ENCODE data around the gene MID1IP1. TPM values are rescaled to one million over a fixed set of nuclear protein-coding genes. Genes with fewer than 3 reads are reported as not detected.

The MID1IP1 gene
- total RNA-seq, 1 experiment from 2014 or later, result 100 TPM

- peak overlapping the region; percentile 88 to 97 (median 89) for H3K27ac Mint-ChIP-seq
- H3K4me1 Mint-ChIP-seq, result peaks cover 19 to 21% of the 10 kb centered on the region in 2 experiments
- Histone ChIP-seq H4K91ac (ENCODE audit: insufficient read length, low read depth, low read length) (peak overlapping the region; percentile 92), H3K23ac (ENCODE audit: insufficient read length, low read depth, low read length) (no peak overlapping the region), H3K56ac (ENCODE audit: insufficient read length, low read depth, low read length) (peak overlapping the region; percentile 5), H3K23me2 (ENCODE audit: insufficient read length, low read depth, low read length, poor library complexity, severe bottlenecking) (peaks cover 9% of the 10 kb centered on the region), H4K8ac (replicated peaks; ENCODE audit: insufficient read length, low read depth, low read length) (no peak overlapping the region), H4K20me1 (ENCODE audit: control insufficient read depth, insufficient read depth, insufficient read length) (no peaks in the 10 kb centered on the region), H3K9ac (ENCODE audit: extremely low read depth, insufficient read length, low read length) (peak overlapping the region; percentile 97), H2BK12ac (ENCODE audit: insufficient read length, low read depth, low read length) (no peak overlapping the region), H3K14ac (ENCODE audit: insufficient read depth, low read length) (peak overlapping the region; percentile 88), H3K27ac (ENCODE audit: insufficient read length, low read depth, low read length) (peak overlapping the region; percentile 93), H4K5ac (ENCODE audit: insufficient read length, low read depth, low read length) (peak overlapping the region; percentile 57), H2BK120ac (ENCODE audit: low read depth, low read length, poor library complexity, severe bottlenecking) (no peak overlapping the region), H3T11ph (ENCODE audit: low read length) (no peak overlapping the region), H3K79me2 (ENCODE audit: insufficient read depth, low read length) (peaks cover 11% of the 10 kb centered on the region; the same call in 1 of the 2 replicates), H2AFZ (ENCODE audit: low read length) (no peak overlapping the region), H3K9me3 (ENCODE audit: control insufficient read depth, low read depth, low read length) (no peaks in the 10 kb centered on the region), H3K4ac (ENCODE audit: low read depth, low read length) (no peak overlapping the region), H3K27me3 (ENCODE audit: insufficient read depth, low read length) (no peaks in the 10 kb centered on the region), H3K4me2 (ENCODE audit: insufficient read depth, insufficient read length, low read length) (peak overlapping the region; percentile 50), H2AK5ac (ENCODE audit: insufficient read length, low read length) (no peak overlapping the region), H3K18ac (ENCODE audit: insufficient read length, low read depth, low read length) (peak overlapping the region; percentile 73), H3K4me1 (ENCODE audit: insufficient read depth, low read length) (peaks cover 4% of the 10 kb centered on the region), H2BK20ac (ENCODE audit: low read depth, low read length, poor library complexity, severe bottlenecking) (no peak overlapping the region), H2BK5ac (ENCODE audit: insufficient read length, low read length) (peak overlapping the region; percentile 85), H3K79me1 (ENCODE audit: insufficient read depth, low read depth, low read length, poor library complexity, severe bottlenecking) (no peaks in the 10 kb centered on the region), H2BK15ac (ENCODE audit: low read depth, low read length) (no peak overlapping the region)
- TF ChIP-seq, protein P1, sequence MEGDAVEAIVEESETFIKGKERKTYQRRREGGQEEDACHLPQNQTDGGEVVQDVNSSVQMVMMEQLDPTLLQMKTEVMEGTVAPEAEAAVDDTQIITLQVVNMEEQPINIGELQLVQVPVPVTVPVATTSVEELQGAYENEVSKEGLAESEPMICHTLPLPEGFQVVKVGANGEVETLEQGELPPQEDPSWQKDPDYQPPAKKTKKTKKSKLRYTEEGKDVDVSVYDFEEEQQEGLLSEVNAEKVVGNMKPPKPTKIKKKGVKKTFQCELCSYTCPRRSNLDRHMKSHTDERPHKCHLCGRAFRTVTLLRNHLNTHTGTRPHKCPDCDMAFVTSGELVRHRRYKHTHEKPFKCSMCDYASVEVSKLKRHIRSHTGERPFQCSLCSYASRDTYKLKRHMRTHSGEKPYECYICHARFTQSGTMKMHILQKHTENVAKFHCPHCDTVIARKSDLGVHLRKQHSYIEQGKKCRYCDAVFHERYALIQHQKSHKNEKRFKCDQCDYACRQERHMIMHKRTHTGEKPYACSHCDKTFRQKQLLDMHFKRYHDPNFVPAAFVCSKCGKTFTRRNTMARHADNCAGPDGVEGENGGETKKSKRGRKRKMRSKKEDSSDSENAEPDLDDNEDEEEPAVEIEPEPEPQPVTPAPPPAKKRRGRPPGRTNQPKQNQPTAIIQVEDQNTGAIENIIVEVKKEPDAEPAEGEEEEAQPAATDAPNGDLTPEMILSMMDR (conservative IDR thresholded peaks at IDR 0.05), result no peak
- H3K4me3 Mint-ChIP-seq, result peak overlapping the region; percentile 92 to 93
- no CpG with 5 or more reads among the region's 41 CpGs for WGBS (ENCODE audit: extremely low coverage, insufficient read length, low lambda C conversion rate)
- H3K36me3 Mint-ChIP-seq (ENCODE audit: insufficient read depth in 1 of 3, low read depth in 3 of 3), result peaks cover 34 to 40% (median 38%) of the 10 kb centered on the region in 3 experiments
- H3K27me3 Mint-ChIP-seq (ENCODE audit: low read depth), result no peaks in the 10 kb centered on the region
- peaks cover 54 to 63% of the 10 kb centered on the region in 2 experiments for H3K9me3 Mint-ChIP-seq
- DNase-seq, result peak; percentile 29
Observed at GRCh38 chrX:38805432-38806389, 4.5 kb downstream of the MID1IP1 start.
